ENCODE data around the gene FANCC.
A peak's percentile ranks its signal among the peaks of the same experiment; 100 is the strongest.

FANCC gene

GRCh38 chr9:95268681-95269080 is 48.8 kb downstream of the FANCC start:
- TF ChIP-seq CTCF (conservative IDR thresholded peaks at IDR 0.05) = peak; percentile 81
- H3K27ac ChIP-seq = peak overlapping the region; percentile 80

GRCh38 chr9:95266649-95267048 is 50.9 kb downstream of the FANCC start:
- TF ChIP-seq CTCF (conservative IDR thresholded peaks at IDR 0.05) = no peak
- peak overlapping the region; percentile 80 for H3K27ac ChIP-seq

GRCh38 chr9:95265960-95266359 is 51.5 kb downstream of the FANCC start:
- peak overlapping the region; percentile 80 for H3K27ac ChIP-seq
- no peak for TF ChIP-seq CTCF (conservative IDR thresholded peaks at IDR 0.05)

- TF ChIP-seq CTCF (conservative IDR thresholded peaks at IDR 0.05) = peak; percentile 42; the same call in 1 of the 2 replicates
- peak overlapping the region; percentile 80 for H3K27ac ChIP-seq
Measured at GRCh38 chr9:95264954-95265615, 52.4 kb downstream of the FANCC start.

GRCh38 chr9:95261890-95262289 is 55.6 kb downstream of the FANCC start:
- H3K27ac ChIP-seq = no peak overlapping the region
- TF ChIP-seq CTCF (conservative IDR thresholded peaks at IDR 0.05) = no peak

- no peak for TF ChIP-seq CTCF (conservative IDR thresholded peaks at IDR 0.05)
- no peak overlapping the region for H3K27ac ChIP-seq
Measured at GRCh38 chr9:95250462-95251221, 66.9 kb downstream of the FANCC start.

- H3K27ac ChIP-seq = no peak overlapping the region
- TF ChIP-seq CTCF (conservative IDR thresholded peaks at IDR 0.05) = no peak
Measured at GRCh38 chr9:95249986-95250385, 67.5 kb downstream of the FANCC start.
